ENCODE data around the gene CDH2.

Gene CDH2

GRCh38 chr18:28027755-28028154, 149.2 kb downstream of the CDH2 start:
- H3K27ac ChIP-seq, result no peak overlapping the region
- TF ChIP-seq CTCF (conservative IDR thresholded peaks at IDR 0.05) (no peak), ZFX (IDR thresholded peaks at IDR 0.05) (no peak)

- TF ChIP-seq CTCF (conservative IDR thresholded peaks at IDR 0.05), result no peak
- no peak overlapping the region for H3K27ac ChIP-seq
Measured at GRCh38 chr18:28019425-28020108, 157.4 kb downstream of the CDH2 start.

- no peak overlapping the region for H3K27ac ChIP-seq
- TF ChIP-seq ZFX (IDR thresholded peaks at IDR 0.05) (no peak), CTCF (conservative IDR thresholded peaks at IDR 0.05) (no peak)
Measured at GRCh38 chr18:28018351-28018750, 158.6 kb downstream of the CDH2 start.

- no peak overlapping the region for H3K27ac ChIP-seq
- no peak for TF ChIP-seq CTCF (conservative IDR thresholded peaks at IDR 0.05)
- TF ChIP-seq ZFX (IDR thresholded peaks at IDR 0.05), result no peak
Measured at GRCh38 chr18:28015671-28016070, 161.3 kb downstream of the CDH2 start.

- H3K27ac ChIP-seq, result no peak overlapping the region
- no peak for TF ChIP-seq ZFX (IDR thresholded peaks at IDR 0.05)
- TF ChIP-seq CTCF (conservative IDR thresholded peaks at IDR 0.05), result peak; percentile 46
Measured at GRCh38 chr18:28013066-28013465, 163.9 kb downstream of the CDH2 start.

GRCh38 chr18:28012336-28012735, 164.6 kb downstream of the CDH2 start:
- no peak overlapping the region for H3K27ac ChIP-seq
- TF ChIP-seq CTCF (conservative IDR thresholded peaks at IDR 0.05), result no peak
- no peak for TF ChIP-seq ZFX (IDR thresholded peaks at IDR 0.05)

- no peak overlapping the region for H3K27ac ChIP-seq
- TF ChIP-seq CTCF (conservative IDR thresholded peaks at IDR 0.05) (no peak), ZFX (IDR thresholded peaks at IDR 0.05) (no peak)
Measured at GRCh38 chr18:28009589-28009988, 167.3 kb downstream of the CDH2 start.
